ENCODE data around the gene UGT1A5.

UGT1A5 gene

DNA sequence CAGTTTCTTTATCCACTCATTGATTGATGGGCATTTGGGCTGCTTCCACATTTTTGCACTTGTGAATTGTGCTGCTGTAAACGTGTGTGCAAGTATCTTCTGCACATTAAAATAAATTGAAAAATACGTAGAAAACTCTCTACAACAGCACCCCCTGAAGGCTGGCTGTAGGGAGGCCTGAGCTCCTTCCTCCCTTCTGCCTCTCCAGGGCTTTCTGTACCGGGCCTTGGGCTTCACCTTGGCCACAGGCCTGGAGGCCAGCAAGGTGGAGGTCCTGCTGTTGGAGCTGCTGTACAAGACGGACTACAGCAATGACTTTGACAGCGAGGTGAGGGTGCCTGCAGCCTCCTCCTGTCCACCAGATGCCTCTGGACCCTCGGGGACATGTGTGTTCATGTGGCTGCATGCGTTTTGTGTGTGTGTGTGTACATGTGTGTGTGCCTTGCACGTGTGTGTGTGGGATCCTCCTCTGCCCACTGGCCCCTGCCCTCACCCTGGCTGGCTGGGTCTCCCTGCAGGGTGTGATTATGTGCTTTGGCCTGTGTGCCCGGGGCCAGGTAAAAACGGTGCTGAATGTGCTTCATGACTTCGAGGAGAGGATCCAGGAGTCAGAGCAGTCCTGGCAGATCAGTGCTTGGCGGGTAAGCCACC is 94.6 kb downstream of the UGT1A5 start:
- DNase-seq (ENCODE audit: extremely low read depth in 1 of 2, low read depth in 1 of 2): no peak

DNA sequence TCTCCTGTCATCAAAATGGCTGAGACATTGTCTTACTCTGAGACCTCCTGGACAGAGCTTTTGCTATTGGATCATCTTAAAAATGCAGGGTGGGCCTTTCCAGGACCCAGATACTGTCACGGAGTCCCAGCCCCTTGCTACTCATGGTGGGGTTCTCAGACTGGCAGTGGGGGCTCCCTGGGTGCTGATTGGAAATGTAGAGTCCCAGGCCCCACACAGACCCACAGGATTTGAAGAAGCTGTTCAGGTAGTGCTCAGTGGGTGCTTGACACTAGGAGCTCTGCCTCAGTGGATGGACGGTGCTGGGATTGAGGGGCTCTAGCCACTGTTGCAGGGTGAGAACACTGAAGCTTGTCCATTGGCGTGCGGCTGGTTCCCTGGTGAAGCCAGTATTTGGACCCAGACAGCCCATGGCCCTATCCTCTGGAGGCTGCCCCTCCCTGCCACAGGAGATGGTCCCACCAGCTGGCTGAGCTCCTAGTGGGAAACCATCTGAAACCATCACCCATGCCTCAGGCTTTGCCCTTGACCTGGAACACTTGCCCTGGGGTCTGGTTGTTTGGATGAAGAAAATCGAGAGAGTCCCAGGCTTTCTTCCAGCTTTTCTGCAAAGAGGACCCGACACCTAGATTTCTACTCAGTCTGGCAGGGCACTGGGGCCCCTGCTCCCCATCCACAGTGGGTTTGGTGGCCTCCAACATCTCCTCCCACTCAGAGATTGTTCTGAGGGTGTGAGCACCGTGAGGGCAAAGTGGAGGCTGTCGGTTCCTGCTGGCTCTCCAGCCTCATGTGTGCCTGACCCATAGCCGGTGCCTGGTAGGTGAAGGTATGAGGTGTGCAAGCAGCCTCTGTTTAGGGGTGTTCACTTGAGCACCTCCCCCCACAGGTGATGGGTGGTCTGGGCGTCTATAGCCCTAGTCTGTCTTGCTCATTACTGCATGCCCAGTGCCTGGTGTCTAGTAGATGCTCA is 95.5 kb downstream of the UGT1A5 start:
- no peak for DNase-seq (ENCODE audit: extremely low read depth in 1 of 2, low read depth in 1 of 2)

DNA sequence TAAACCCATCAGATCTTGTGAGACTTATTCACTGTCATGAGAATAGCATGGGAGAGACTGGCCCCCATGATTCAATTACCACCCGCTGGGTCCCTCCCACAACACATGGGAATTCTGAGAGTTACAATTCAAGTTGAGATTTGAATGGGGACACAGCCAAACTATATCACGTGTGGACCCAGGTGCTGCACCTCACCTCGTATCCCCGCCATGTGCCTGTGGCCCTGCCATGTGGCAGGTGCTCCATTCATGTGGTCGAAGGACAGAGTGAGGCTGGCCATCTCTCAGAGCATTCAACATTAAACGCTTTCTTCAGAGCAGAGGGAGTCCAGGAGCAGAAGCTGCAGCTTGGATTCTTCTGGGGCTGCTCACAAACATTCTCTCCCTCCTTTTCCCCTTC is 97.7 kb downstream of the UGT1A5 start:
- DNase-seq (ENCODE audit: extremely low read depth in 1 of 2, low read depth in 1 of 2): no peak

DNA sequence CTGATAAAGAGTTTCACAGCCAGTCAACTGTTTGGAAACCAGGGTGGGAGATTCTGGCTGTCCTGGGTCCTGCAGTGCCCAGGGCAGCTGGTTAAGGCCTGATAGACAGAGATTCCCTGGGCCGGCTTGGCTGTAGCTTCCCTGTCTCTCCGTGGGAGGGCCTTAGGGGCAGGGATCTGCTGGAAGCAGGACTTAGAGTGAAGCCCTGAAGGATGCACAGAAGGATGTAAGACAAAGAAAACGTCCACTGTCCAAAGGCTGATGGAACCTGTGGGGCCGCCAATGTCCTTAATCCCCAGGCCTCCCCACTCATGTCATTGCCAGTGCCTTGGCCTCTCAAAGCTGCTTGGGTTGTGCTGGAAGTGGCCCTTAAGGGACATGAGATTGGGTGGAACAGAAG is 98.4 kb downstream of the UGT1A5 start:
- no peak for DNase-seq (ENCODE audit: extremely low read depth in 1 of 2, low read depth in 1 of 2)

DNA sequence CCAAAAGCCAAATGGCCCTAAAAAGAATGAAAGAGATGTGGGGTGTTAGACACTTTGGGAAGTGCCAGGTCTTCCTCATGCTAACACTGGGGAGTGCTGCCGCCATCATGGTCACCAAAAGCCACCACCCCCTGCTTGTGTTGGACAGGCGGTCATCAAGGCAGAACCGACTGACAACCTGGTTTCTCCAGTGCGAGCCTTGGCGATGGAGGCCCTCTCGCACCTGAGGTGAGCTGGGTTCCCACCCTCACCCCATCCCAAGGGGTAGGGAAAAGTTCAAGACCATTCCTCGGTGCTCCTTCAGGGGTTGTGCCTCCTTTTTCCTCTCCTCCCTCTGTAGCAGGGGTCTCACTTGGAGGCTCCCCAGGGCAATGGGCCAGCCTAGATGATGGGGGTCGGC is 99.0 kb downstream of the UGT1A5 start:
- DNase-seq (ENCODE audit: extremely low read depth in 1 of 2, low read depth in 1 of 2): no peak

DNA sequence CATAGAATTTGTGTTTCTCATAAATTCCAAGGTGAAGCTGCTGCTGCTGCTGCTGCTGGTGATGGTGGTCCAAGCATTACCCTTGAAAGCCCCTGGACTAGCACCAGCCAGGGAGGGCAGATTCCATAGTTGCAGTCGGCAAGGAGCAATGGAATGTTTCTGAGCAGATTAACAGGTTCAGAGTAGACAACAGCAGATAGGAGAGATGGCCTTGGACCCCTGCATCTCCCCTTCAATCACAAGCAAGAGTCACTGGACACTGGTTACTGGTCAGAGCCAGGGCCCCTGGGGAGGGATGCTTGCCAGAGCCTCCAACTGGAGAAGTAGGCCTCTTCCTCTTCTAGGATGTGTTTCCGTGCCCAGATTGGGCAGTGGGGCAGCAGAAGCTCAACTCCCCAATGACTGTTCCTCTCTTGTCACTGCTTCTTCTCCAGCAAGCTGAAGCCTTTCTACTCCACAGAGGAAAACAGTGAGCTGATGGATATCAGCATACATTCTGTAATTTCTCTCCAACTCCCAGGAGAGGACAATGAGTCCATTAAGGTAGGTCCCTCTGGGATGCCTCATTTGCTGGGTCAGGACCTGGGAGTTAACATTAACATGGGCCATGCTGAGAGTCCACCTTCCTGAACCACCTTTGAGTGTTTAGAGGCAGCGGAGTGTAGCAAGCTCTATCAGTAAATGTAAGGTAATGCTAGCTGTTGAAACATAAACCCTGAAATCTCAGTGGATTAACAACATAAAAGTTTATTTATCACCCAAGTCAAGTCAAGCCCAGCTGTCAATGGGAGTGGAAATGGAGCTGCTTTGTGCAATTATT is 100.7 kb downstream of the UGT1A5 start:
- no peak for DNase-seq (ENCODE audit: extremely low read depth in 1 of 2, low read depth in 1 of 2)

DNA sequence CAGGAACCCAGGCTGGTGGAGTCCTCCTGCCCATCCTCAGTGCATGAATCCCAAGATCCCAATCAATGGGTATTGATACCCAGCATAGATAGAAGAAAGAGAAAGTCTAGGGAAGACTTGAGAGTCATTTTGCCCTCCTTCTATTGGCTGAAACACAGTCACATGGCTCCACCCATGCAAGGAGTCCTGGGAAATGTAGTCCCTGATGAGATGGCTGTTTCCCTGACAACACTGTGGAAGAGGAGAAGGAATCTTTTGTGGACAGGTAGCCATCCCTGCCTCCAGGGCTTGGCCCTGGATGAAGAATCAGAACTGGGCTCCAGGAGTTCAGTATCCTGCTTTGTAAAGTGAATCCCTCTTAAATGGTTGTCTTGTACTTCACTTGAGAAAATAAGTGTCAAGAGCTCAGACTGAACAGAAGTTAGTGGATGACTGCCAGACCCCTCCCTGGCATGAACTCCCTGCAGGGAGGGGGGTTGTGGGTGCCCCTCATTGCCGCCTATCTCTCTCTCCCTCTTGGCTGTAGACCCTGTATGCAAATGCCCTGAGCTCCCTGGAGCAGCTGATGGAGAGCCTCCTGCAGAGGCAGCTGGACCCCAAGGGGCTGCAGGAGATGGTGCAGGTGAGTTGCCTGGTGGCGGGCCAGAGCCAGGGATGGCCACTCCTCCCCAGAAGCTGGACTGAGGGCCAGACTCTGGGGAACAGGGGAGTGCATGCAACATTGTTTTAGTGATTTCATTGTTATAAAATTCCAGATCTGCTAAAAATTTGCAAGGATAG is 101.5 kb downstream of the UGT1A5 start:
- no peak for DNase-seq (ENCODE audit: extremely low read depth in 1 of 2, low read depth in 1 of 2)

DNA sequence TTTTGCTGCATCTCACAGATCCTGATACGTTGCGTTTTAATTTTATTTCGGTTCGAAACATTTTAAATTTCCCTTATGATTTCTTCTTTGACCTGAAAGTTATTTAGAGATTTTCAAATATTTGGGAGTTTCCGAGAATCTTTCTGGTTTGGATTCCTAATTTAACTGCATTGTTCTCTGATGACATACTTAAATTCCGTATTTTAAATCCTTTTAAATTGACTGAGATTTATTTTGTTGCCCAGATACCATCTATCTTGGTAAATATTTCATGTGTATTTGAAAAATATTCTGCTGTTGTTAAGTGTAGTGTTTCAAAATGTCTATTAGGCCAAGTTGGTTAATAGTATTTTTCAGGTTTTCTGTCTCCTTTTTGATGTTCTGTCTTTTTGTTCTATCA is 103.2 kb downstream of the UGT1A5 start:
- no peak for DNase-seq (ENCODE audit: extremely low read depth in 1 of 2, low read depth in 1 of 2)

DNA sequence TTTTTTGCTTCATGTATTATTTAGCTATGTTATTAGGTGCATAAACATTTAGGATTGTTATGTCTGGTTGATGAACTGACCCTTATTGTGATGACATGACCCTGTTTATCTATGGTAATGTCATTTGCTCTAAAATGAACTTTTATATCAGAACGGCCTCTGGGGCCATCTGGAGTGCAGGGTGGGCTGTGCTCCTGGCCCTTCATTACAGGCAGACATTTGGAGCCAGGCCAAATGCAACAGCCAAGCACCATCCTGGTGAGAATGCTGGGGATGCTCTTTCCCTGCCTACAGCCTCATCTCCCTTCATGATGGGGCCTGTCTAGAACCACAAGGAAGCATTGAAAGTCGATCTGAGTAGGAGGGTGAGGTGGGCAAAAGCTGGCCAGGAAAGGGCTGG is 103.6 kb downstream of the UGT1A5 start:
- no peak for DNase-seq (ENCODE audit: extremely low read depth in 1 of 2, low read depth in 1 of 2)

DNA sequence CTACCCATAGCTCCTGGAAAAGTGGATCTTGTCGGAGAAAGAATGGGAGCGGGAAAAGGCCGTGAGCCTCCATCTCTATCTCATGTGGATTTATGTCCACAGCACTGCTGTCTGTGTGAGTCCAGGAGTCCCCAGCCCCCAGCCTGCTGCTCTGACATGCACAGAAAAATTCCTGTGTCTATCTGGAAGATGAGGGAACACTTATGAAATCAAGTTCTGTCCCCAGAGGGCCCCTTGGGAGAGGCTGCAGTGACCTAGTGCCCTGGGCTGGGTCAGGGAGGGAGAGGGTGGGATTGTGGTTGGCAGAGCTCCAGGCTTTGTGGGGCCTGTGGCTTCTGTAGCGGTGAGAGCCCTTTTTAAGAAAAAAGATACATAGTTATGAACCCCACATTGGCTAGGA is 104.1 kb downstream of the UGT1A5 start:
- DNase-seq (ENCODE audit: extremely low read depth in 1 of 2, low read depth in 1 of 2): no peak

DNA sequence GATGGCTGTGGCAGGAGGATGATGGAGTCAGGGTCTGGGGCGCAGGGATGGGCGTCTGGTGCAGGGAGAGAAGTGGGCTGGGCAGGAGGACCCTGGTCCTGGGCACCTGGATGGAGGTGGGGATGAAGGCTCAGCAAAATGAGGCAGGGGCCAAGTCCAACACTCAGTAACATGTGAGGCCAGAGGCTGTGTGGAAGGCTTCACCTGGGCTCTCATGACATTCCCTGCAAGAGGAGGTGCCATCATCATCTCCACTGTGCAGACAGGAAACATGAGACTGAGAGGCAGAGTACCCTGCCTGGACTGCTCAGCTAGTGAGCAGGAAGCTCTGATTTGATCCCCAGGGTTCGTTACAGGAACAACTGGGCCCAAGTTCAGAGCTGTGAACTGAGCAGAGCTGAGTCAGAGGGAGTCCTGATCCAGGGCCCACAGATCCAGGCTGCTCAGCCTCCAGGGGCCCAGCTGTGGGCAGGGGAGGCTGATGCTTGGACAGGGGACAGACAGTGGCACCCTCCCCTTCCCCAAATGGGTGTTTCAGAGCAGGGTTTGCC is 104.7 kb downstream of the UGT1A5 start:
- DNase-seq (ENCODE audit: extremely low read depth in 1 of 2, low read depth in 1 of 2): no peak

DNA sequence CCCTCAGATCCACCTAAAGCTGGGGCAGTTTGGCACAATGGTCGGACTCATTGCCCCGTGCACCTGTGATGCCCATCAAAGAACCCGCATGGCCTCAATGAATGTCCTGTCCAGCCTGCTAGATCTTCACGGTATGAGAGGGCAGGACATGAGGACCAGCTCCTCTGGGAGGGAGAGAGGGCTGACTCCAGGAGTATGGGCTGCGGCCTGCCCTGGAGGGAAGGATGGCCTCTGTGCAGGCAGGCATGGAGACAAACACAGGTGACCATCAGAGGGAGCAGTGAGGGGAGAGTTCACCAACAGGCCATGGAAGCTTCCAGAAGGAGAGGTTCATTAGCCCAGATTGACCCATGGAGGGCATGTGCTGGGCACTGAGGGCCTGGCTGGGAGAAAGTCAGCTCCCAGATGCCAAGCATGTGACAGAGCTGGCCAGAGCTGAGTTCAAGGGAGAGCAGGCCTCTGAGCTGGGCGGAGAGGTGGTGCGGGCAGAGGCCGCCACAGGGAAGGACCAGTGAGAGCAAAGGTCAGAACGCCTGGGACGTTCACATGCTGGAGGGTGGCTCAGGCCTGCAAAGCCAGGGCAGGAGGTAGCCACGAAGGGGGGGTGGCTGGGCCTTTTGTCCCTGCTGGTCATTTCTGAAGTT is 105.4 kb downstream of the UGT1A5 start:
- no peak for DNase-seq (ENCODE audit: extremely low read depth in 1 of 2, low read depth in 1 of 2)

DNA sequence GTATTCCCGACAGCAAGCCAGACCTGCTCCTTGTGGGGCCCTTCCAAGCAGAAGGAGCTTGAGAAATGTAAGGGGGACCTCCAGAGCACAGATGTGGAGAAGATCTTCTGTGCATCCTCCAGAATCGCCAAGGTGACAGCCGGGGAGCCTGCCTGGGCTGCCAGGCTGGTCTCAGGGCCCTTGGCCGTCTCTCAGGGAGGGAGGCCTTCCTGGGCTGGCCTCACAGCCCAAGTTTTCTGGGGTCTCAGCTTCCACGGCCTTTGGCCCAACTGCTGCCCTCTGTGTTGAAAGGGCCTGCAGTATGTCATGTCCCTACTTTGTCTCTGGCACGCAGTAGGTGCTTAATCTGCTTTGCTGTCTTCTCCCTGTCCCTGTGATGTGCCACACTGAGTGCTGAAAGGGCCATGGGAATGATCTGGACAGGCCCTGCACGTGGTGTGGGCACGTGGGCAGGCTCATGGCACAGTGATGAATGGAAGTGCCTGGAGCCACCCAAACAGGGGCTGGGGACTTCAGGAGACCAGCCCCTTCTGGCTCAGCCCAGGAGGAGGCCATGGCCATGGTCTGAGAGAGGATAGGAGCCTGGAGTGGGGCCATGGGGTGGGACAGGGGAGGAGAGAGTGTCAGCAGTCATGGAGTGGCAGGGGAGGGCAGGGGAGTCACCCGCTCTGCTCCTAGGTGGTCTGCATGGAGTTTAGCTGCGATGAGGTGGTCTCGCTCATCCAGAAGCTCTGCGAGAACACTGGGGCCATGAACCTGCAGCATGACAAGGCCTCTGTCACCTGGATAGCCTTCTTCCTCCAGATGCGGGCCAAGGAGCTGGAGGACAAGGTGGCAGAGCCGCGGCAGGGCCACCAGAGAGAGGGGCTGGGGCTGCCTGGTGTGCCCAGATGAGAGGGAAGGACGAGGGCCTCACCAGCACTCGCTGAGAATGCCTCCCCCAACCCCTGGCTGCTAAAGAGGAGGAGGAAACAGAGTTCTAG is 106.2 kb downstream of the UGT1A5 start:
- DNase-seq (ENCODE audit: extremely low read depth in 1 of 2, low read depth in 1 of 2): no peak

DNA sequence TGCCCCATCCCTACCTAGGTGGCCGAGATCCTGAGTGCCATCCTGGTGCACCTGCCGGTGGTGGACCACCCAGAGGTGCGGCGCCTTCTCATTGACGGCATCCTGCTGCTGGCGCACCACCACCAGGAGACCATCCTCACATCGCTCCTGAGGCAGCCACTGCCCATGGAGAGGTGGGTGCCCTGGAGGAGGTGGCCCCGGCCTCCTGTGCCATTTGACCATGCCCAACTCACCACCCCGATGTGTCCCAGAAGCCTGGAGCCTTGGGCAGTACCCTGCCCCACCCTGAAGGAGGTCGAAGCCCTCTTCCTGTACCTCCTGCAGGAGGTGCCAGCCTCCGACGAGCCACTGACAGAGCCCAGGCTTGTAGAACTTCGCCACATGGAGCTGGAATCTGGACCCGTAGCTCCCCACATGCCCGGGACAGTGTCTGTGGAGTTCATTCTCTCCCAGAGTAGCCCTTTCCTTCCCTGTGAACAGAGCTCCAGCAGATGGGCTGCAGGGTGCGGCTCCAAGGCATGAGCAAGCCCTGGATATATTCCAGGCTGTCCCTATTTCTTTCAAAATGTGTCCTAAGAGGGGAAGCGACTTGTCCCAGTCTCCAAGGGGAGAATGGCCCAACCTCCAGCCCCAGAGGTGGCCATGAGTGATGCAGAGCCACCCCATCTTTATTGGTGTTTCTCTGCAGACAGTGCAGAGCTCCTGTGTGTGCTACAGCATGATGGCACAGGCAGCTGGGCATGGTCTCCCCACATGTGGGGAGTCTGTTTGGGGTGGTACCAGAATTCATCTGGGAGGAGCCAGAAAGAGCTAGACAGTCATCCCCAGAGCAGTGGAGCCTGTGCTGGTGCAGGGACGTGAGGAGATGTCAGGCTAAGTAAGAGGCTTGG is 107.4 kb downstream of the UGT1A5 start:
- no peak for DNase-seq (ENCODE audit: extremely low read depth in 1 of 2, low read depth in 1 of 2)

DNA sequence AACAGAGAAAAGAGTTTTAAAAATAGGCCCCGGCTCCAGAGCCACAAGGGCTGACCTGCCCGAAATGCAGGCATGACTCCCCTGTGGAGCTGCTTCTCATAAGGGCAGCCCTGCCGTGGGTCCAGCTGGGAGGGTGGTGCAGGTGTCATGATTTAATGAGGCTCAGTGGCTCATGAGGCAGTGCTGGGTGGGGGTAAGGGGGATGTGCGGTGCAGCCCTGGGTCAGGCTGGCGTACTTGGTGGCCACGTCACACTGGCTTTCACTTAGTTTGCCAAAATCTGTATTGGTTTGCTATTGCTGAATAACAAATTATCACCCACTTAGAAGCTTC is 108.0 kb downstream of the UGT1A5 start:
- DNase-seq (ENCODE audit: extremely low read depth in 1 of 2, low read depth in 1 of 2): no peak

DNA sequence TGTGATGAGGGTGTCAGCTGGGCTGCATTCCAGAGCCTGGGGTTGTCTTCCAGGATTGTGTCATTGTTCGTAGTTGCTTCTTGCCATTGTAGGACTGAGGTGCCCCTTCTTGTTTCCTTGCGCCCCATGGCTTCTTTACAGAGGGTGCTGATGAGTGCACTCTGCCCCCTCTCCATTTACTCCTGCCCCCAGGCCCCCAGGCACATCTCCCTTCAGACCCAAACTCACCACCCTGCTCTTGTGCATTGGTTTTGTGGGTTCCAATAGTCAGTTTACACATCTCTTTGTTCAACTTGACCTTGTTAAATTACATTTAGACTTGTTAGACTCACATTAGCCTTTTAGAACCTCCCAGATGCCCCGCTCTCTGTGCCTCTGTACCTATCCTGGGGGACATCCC is 108.5 kb downstream of the UGT1A5 start:
- DNase-seq (ENCODE audit: extremely low read depth in 1 of 2, low read depth in 1 of 2): no peak

DNA sequence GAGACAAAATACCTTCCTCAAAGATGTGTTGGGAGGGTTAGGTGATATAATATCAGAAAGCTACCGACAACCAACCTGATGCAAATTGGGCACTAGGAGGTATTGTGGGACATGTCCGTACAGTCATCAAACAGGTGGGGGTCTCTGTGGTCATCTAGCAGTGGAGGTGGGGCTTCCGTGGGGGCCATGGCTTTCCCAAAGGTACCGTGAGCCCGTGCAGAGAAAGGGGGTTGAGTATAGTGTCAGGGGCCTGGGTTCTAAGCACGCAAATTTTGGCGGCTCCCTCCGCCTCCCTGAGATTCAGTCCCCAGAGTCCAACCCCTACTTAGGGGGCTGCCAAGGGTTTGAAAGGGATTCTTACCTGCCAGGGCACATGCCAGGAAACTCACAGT is 109.0 kb downstream of the UGT1A5 start:
- no peak for DNase-seq (ENCODE audit: extremely low read depth in 1 of 2, low read depth in 1 of 2)
